GM21737 (cell line): ENCODE data around the gene BRWD1.

Experiments used
- ATAC-seq: cut with Tn5 transposase; IDR thresholded peaks from one replicate; pipeline ENCODE4 v1.9.1; 2021; ENCODE audit warnings: mild to moderate bottlenecking, moderate library complexity; ENCODE audit not compliant: unreplicated experiment

Gene BRWD1

GRCh38 chr21:39313571-39314142, at the start of gene BRWD1:
Gene BRWD1 (minus strand): TSS chr21:39313632. CDS start chr21:39313491, 141 bp downstream.
- ATAC-seq, result peak; percentile 52

- no peak for ATAC-seq
Observed at GRCh38 chr21:39362733-39363132, 49.3 kb upstream of the BRWD1 start.

DNA sequence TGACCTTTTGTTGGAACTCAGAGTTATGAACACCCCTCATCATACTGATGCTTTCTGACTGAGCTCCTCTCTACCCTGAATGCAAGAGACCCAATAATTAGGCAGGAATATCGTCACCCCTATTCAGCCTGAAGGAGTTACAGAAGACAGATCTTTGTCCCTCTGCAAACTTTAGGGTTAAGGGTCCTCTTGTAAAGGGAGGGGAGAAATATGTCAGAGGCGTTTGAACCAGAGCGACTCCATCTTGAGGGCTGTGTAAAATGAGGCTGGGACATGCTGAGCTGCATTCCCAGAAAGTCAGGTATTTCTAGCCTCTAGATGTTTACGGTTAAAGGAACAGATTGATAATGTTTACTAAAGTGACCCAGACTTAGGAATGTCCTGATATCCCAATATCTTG, 46.0 kb upstream of the BRWD1 start:
- ATAC-seq, result no peak

- ATAC-seq, result no peak
Observed at GRCh38 chr21:39353295-39353694, 39.9 kb upstream of the BRWD1 start.

GRCh38 chr21:39350094-39351005, 36.9 kb upstream of the BRWD1 start:
- ATAC-seq, result no peak

- ATAC-seq, result peak; percentile 86
Observed at GRCh38 chr21:39349211-39350093, 36.0 kb upstream of the BRWD1 start.

DNA sequence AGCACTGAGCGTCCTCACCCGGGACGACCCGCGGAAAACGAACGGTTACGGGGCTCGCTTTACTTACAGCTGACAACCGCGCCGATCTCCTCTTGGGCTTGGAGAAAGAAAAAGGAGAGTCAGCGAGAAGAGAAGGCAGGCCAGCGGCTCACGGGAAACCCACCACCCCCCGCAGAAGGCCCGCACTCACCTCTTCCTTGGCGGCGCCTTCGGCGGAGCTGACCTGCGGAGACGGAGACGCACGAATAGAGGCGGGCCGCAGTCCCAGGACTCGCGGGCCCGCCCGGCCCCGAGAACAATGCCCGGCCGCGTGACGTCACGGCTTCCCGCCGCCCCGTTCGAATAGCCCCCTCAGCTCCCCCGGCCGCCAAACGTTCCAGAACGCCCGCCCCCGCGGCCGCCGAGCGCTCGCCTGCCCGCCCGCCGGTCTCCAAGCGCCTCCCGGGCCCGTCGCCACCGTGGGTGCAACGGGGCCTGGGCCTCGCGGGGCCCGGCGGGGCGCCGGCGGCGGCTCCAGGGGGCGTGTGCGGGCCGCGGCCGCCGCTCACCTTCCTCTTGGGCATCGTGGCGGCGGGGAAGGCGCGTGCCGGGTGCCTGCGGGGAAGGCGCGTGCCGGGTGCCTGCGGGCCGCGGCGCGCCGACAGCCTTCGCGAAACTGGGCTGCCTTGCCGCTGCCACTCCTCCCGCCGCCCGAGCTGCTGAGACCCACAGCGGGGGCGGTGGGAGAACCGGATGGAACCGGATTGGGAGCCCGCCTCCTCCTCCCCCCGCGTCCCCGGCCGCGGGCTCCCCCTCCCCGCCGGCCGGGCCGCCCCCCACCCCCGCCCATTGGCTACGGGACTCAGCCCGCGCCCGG, 35.2 kb upstream of the BRWD1 start, which contains the start of gene HMGN1:
TSS of gene HMGN1 (minus strand) at position 734 of the 856 bp plus-strand sequence. CDS start at position 563, 171 bp downstream.
- peak; percentile 47 for ATAC-seq

GRCh38 chr21:39348040-39348354, 34.6 kb upstream of the BRWD1 start:
- ATAC-seq, result no peak

GRCh38 chr21:39347537-39347936, 34.1 kb upstream of the BRWD1 start:
- no peak for ATAC-seq

GRCh38 chr21:39346671-39347331, 33.4 kb upstream of the BRWD1 start:
- no peak for ATAC-seq

DNA sequence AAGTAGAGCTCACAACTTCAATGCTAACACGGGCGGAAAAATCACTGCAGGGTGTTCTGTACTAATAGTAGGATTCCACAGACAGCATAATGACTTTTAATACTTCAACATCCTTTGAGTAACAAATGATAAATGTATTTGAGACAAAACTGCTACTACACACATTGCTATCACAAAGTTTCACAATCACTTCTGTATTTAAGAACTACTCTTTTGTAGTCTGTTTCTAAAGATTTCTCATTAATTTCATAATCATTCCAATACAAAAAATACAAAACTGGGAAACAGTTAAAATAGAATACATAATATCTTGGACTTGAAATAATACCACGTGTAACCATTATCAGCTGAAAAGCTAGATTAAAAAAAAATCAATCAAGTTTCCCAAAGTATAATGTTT, 32.8 kb upstream of the BRWD1 start:
- no peak for ATAC-seq

DNA sequence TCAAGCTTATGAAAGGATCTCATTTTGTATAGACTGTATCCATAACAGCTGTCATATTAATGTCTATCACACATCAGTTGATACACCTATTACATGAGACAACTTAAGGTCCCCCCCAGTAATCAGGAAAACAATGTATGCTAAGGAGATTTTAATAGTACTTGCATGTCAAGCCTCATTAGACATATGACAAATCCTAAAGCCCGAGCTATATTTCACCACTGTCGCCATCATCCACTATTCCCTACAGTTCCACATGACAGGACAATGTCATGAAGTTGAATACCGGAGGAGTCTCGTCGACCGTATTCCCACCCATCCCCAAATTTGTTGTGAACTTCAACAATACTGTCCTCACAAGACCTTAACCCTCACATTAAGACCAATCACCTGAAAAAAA, 32.0 kb upstream of the BRWD1 start:
- ATAC-seq, result no peak

- ATAC-seq, result no peak
Observed at GRCh38 chr21:39344848-39345247, 31.4 kb upstream of the BRWD1 start.

GRCh38 chr21:39341249-39341923, 28.0 kb upstream of the BRWD1 start:
- ATAC-seq, result no peak

DNA sequence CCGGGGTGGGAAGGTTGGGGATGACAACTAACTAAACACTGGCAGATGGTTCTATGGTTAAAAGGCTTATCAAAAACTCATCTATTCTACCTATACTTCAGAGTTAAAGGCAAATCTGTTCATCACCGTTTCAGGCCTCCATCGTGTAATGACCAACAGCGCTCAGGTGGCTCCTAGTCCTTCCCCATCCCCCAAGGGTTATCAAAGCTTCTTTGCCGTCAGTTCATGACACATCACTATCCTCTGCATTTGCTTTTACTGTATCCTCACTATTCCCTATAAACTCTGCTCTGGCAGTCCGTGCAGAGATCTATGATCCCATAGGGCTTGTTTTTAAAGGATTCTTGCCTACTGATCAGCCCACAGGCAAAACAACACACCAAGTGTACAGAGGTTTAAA, 27.3 kb upstream of the BRWD1 start:
- no peak for ATAC-seq

- ATAC-seq, result no peak
Observed at GRCh38 chr21:39339231-39339630, 25.8 kb upstream of the BRWD1 start.

DNA sequence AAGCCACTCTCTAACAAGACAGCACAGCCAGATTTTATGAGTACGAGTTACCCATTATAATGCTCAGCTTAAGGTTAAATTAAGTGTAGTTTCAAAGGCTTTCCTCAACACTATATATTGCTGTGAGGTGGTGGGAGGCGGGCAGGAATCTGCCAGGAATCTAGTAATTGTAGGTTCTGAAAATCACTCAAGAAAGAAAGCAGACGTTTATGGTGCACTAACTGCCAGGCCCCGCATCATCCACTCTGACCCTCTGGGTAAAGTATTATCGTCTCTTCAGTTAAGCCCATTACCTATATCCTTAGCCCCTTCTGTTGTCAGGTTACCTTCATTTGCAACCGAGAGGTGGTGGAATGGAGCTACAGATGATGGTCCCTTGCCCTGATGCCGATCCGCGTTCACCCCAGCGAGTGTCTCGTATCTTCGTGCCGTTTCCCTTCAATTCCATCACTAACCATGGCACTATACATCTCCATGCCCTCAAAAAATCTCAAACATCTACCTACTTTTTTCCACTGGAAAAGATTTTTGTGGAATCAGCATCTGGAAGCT, 23.1 kb upstream of the BRWD1 start:
- no peak for ATAC-seq

- no peak for ATAC-seq
Observed at GRCh38 chr21:39334611-39335010, 21.2 kb upstream of the BRWD1 start.

DNA sequence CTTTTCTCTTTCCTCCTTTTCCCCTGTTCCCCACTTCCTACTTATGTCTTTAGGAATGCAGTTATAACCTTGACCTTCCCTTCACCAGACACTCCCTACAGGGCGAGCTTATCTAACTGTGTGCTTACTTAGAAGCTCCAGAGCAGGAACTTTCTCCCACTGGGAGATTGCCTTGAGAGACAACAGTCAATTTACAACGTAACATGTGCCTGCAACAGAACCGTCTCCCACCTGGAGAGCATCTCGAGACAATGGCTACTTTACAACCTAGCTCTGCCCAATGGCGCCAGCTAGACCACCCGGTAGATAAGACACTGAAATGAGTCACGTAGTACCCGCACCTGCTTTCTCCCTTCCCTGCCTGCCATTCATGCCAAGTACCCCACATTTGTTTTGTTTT, 18.7 kb upstream of the BRWD1 start:
- ATAC-seq, result no peak
